Left kidney (tissue), 2 donors: ENCODE measurements around the gene GLDC. TPM values are rescaled to one million over a fixed set of nuclear protein-coding genes. Genes with fewer than 3 reads are reported as not detected.
"Not testable (repeated sequence)": the region's sequence is repeated elsewhere in the genome, so short reads cannot be mapped to it uniquely, and the experiment has no call there.

Experiments used
- DNase-seq: peaks from one replicate; pipeline ENCODE4 v3.0.0-alpha.2; 2013
- polyA plus RNA-seq: library from polyadenylated mRNA; unstranded; fragments of 120-200 nt; gene quantifications from one replicate; pipeline ENCODE4 v1.2.1, GENCODE V29; 2013; ENCODE audit not compliant: insufficient read length

The GLDC gene
- polyA plus RNA-seq, 1 donor: 22.4 TPM

DNA sequence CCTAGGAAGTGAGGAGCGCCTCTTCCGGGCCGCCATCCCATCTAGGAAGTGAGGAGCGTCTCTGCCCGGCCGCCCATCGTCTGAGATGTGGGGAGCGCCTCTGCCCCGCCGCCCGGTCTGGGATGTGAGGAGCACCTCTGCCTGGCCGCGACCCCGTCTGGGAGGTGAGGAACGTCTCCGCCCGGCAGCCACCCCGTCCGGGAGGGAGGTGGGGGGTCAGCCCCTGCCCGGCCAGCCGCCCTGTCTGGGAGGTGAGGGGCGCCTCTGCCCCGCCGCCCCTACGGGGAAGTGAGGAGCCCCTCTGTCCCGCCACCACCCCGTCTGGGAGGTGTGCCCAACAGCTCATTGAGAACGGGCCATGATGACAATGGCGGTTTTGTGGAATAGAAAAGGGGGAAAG lies 22.7 kb downstream of the GLDC start:
- not testable (repeated sequence) for DNase-seq

DNA sequence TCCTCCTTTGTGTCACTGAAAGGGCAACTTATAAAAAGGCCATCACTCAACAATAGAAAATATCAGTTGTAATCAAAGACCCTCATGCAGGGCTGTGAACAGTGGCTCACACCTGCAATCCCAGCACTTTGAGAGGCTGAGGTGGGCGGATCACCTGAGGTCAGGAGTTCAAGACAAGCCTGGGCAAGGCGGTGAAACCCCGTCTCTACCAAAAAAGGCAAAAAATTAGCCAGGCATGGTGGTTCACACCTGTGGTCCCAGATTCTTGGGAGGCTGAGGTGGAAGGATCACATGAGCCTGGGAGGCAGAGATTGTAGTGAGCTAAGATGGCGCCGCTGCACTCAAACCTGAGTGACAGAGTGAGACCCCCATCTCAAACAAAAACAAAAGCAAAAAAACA lies 24.7 kb downstream of the GLDC start:
- DNase-seq: no peak

DNA sequence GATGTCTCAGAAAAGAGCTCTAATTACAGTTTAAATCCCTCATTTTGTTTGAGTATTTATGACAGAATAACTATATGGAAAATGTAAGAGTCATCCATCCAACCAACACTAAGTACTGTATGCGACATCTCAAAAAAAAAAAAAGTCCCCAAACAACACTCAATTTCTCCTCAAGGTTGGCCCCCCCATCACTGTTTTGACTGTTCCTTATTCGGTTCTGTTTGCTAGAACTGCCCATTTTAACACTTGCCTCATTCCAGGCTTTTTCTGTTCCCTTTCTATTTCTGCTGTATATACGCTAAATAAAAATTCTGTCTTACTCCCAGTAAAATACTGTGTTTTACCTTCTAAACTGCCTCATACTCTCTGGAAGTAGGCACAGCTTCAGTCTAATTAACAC lies 25.2 kb downstream of the GLDC start:
- DNase-seq: no peak

DNA sequence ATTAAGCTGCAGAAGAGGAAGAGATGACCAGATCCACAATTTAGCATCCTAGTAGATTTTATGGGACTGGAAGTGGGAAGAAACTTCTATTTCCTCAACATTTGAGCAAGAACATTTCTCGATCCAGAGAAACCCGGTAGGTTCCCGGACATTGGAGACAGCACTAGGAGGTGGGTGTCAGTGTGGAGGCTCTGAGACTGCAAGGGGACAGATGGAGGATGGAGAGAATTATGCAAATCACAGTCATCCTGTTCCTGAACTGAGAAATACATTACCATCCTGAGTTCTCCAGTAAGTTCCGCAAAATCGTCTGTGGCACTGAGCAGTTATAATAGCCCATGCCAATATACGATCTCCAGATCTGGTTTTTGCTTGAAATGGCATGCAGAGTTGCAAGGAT lies 25.6 kb downstream of the GLDC start:
- no peak for DNase-seq

DNA sequence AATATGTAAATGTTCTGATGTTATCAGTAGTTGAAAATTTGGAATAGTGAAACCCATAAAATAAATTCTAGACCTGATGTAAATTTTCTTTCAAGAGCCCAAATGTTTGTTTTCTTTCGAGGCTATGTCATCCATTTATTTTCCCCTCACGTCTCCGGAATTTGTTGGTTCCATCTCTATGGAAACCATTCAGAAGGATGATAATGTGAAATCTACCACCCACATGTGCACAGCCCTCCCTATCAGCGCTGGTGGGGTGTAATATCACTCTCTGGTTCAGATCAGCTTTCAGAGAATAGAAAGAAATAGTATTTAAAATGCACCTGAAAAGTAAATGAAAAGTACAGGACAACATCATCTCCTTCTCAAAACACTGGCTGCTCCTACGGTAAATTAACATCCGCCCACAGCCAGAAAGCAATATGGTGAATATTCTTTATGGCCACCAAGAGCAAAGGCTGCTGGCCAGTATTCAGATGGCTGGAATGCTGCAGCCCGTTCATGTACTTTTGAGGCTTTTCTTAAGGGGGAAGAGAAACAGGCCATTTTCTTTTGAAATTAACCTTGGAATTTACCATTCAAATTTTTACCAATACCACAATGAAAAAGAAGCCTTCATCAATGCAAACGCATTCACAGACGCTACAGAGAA lies 28.5 kb downstream of the GLDC start:
- no peak for DNase-seq

GRCh38 chr9:6614489-6614888 lies 31.0 kb downstream of the GLDC start:
- DNase-seq: no peak

DNA sequence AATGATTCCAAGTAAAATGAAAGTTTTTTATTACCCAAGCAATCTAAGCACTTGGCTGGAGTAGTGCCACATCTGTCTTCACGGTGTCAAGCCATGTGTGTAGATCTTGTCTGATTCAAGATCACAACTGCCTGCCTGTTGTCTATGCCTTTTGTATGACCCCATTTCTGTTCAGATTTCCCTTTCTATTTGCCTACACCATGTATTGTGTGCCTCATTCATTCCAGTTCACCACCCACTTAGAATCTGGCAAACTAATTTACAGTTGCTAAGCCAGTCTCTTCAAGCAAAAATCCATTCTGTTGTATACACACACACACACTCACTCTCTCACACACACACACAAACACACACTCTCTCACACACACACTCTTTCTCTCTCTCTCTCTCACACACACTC lies 33.7 kb downstream of the GLDC start:
- DNase-seq: no peak

DNA sequence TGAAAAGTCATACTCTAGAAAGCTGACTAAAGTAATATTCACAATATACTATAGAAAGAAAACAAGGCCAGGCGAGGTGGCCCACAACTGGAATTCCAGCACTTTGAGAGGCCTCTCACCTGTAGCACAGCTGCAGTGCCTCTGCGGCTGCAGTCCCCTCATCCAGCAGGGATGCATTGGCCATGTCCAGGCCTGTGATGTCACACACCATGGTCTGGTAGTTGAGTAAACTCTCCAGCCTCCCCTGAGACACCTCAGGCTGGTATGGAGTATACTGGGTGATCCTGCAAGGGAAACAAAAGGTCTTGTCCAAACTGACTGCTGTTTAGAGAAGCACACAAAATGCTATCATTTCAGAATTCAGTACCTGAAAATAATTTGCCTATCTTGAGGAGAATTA lies 35.5 kb downstream of the GLDC start:
- DNase-seq: no peak

DNA sequence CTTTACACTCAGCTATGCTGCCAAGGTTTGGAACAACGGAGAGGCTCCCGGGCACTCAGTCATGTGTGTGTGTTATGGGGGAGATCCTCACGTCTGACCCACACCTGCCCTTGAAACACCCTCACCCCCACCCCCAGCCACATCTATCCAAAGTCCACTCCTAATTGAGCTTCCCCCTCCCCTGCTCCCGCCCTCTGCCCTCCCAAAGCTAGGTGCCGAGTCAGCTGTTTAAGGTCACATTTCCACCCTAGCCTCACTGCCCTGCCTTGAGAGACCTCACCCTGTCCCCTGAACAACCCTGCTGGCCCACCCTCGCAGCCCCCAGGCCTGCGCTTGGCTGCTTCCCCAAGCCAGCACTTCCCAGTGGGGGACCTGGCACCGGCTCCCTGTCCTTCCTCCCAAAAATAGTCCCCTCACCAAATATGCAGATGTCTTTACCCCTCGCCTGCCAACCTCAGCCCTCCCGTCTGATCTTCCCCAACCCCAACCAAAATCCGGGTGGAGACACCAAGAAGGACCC lies 36.0 kb downstream of the GLDC start:
- DNase-seq: no peak

DNA sequence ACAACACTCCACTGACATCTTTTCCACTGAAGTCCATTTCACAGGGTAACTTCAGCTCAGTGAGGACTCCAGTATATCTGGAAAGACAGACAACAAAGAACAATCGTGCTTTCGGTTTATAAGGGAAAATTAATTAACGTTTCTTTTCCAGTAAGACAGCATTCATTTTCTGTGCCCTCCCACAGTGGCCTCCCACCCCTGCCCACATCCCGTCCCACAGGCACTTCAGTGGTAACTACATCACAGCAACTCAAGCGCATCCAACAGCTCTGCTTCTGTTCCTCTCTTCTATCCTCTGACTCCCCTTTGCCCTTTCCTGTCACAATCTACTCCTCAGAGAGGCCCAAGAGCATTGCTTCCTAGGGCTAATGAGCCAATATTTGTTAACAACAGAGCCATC lies 40.3 kb downstream of the GLDC start:
- no peak for DNase-seq

DNA sequence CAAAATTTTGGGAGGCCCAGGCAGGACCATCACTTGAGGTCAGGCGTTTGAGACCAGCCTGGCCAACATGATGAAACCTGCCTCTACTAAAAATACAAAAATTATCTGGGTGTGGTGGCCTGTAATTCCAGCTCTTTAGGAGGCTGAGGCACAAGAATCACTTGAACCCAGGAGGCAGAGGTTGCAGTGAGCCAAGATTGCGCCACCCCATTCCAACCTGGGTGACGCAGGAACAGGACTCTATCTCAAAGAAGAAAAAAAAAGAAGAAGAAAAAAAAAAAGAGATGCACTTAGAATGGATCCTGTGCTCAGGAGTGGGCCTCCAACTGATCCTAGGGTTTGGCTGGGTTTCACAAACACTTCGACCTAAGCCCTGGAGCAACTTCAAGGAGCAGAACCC lies 45.1 kb downstream of the GLDC start:
- DNase-seq: no peak

GRCh38 chr9:6600006-6600405 lies 45.5 kb downstream of the GLDC start:
- DNase-seq: no peak

GRCh38 chr9:6598249-6598725 lies 47.2 kb downstream of the GLDC start:
- no peak for DNase-seq

- DNase-seq: no peak
These were observed 52.7 kb downstream of the GLDC start for GRCh38 chr9:6592791-6593190.

GRCh38 chr9:6592231-6592630 lies 53.3 kb downstream of the GLDC start:
- DNase-seq: no peak

DNA sequence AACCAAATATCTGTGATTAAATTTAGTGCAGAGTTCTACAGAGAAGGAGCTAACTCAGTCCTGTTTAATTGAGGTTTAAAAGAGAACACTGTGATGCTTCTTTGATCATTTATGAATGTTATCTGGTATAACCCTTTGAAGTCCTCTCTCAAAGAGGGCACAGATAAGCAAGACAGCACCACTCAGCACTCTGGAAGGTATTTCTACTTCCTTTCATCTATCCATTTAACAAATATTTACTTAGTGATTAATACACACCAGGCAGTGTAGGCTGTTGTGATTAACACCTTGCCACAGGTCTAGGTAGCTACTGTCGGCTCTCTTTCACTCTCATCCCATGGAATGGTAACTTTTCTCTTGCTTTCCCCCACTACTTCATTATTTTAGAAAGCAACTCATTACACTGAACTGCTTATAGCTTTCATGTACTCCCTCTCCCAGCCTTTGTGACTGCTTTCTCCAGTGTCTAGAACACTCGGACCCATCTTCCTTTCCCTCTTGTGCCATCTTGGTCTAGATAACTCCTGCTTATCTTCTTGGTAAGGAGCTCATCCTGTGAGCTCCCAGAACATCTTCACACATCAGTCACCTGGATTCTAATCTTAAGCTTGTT lies 54.7 kb downstream of the GLDC start:
- no peak for DNase-seq

DNA sequence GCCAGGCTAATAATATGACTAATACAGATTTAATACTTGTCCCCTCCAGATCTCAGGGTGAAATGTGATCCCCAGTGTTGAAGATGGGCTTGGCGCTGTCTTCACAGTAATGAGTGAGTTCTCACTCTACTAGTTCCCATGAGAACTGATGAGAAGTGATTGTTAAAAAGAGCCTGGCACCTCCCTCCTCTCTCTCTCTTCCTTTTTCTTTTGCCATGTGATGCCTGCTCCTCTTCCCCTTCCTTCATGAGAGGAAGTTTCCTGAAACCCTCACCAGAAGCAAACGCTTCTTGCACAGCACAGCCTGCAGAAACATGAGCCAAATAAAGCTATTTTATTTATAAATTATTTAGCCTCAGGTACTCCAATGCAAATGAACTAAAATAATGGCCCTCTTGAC lies 55.2 kb downstream of the GLDC start:
- DNase-seq: no peak

DNA sequence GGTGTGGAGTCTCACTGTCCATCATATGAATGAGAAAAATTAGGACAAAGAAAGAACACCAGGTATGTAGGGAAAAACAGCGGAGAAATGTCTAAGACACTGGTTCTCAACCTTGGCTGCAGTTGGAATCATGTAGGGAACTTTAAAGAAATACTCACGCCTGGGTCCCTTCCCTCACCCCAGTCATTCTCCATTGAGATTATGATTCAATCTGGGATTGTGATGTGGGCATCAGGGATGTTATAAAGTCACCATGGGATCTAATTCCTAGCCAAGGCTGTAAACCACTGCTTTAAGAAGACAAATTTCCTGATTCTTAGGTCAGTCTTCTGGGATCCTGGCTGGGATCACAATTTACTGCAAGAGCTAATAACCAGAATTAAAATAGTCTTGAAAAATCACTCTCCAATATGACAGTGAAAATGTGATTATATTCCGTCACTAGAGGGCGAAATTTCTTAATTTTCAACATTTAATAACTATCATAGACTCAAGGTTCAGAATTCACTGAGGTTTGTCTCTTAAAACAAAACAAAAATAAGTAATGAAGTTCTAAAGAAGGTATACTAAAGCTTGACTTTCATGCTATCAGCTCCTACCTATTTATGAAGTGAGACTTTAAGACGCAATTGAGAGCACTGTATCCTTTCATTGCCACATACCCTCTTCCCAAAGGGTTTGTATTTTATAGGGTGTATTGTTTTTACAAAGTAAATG lies 60.5 kb downstream of the GLDC start:
- DNase-seq: peak; percentile 18

DNA sequence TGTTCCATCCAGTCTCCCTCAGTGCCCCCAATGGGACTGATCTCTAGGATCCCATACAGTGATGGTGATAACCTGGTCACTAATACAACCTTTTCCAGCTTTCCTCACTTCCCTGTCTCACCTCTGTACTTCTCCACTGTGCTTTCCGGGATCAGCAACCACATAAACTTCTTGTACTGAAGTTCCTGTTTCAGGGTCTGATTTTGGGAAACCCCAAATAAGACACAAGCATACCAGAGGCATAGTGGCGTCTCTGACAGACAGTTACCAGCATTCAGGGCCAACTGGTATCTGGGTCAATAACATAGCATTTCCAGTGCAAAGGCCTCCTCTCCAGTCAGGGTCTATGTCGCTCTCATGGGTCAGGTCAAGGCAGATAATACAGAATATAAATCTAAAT lies 64.3 kb downstream of the GLDC start:
- no peak for DNase-seq

DNA sequence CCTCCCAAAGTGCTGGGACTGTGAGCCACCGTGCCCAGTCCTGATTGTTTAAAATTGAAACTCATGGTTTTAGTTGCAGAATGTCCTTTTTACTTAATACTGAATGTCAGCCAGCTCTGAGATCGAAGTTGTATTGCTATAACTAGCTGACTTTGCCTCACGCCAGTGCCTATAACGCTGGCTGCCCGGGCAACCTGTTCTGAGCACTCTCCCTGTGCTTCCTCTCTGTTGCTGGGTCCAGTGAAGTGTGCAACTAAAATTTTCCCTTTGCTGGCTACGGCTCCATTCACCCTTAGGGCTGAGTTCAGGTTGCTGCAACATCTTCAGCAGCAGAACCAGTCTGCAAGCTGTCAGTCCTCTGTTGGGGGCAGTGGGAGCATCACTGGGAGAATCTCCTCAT lies 65.9 kb downstream of the GLDC start:
- no peak for DNase-seq

GRCh38 chr9:6576987-6577386 lies 68.5 kb downstream of the GLDC start:
- DNase-seq: no peak

DNA sequence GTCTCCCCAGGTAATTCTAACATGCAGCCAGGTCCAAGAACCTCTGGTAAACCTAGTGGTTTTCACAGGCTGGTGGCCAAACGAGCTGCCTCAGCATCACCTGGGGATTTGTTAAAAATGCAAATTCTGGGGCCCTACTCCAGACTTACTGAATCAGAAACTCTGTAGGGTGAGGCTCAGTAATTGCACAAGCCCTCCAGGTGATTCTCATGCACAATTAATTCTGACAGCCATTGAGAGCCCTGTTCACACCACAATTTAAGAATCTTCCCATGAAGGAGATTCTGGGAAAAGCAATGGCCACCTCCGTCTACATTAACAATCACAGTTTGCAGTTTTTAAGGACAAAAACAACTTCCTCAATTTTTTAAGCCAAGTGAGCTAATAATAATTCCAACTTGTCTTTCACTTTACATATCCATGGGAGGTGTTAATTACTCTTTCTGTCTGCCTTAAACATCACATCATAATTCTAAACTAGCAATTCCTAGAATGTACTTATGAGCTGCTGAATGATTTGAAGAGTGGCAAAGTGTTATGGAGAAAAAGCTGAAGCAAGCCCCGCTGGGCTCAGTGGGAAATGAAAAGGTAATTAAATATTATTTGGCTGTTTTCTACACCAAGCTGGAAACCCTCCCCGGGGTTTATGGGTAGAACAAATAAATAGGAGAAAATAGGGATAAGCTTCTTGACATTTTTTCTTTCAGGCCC lies 70.0 kb downstream of the GLDC start:
- no peak for DNase-seq

GRCh38 chr9:6567140-6567591 lies 78.4 kb downstream of the GLDC start:
- DNase-seq: no peak
